Neural cell (in vitro differentiated cells): Measurements from ENCODE around the gene ME1.
"Not testable (repeated sequence)": the region's sequence is repeated elsewhere in the genome, so short reads cannot be mapped to it uniquely, and the experiment has no call there.

ENCODE experiments used
- CTCF ChIP-seq: fragments of 450-650 bp; IDR thresholded peaks from 2 replicates; pipeline ENCODE4 v1.5.1; 2014; ENCODE audit warnings: antibody characterized with exemption, mild to moderate bottlenecking, moderate library complexity; ENCODE audit not compliant: poor library complexity, severe bottlenecking
- EP300 ChIP-seq: fragments of 450-650 bp; conservative IDR thresholded peaks from 2 replicates; pipeline ENCODE4 v1.6.1; 2014; ENCODE audit warnings: antibody characterized with exemption, mild to moderate bottlenecking, moderate library complexity; ENCODE audit not compliant: poor library complexity, severe bottlenecking
- EZH2 ChIP-seq: fragments of 200-600, 300-800 bp; shearing (Covaris generic), sonication (generic); IDR thresholded peaks from 2 replicates; pipeline ENCODE4 v1.6.1; 2014; ENCODE audit warnings: antibody characterized with exemption, low read length, borderline replicate concordance, mild to moderate bottlenecking; ENCODE audit not compliant: insufficient read depth, poor library complexity, severe bottlenecking
- POLR2AphosphoS5 ChIP-seq: IDR thresholded peaks from 2 replicates; pipeline ENCODE4 v1.6.1; 2012
- REST ChIP-seq: IDR thresholded peaks from 2 replicates; pipeline ENCODE4 v1.6.1; 2012; ENCODE audit warnings: borderline replicate concordance

- TF ChIP-seq EP300, CTCF, REST, EZH2, POLR2AphosphoS5: not testable (repeated sequence)
Observed at GRCh38 chr6:83191974-83192373, 238.9 kb downstream of the ME1 start.
